Measurements from ENCODE around the gene GP1BA.

GP1BA gene

DNA sequence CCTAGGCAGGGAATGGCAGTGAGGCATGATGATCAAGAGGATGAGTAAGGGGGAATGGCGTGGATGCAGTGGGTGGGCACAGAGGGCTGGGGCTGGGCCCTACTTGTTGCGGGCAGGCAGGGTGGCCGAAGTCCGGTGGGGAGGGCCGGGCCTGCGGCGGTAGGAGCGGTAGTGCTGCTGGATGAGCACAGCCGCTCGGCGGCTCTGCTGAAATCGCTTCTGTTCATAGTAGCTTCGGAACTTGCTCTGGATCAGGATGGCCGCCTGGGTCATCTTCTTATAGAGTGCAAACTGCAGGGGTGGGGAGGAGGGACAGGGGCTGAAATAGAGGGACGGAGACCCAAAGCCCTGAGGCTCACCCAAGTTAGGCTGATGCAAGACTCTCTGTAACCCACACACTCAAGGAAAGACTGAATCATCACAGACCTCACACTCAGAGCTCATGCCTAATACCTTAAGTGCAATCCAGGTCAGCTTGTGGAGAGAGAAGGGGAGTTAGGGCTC is 37.0 kb downstream of the GP1BA start:
- H3K4me3 ChIP-seq (replicated peaks; ENCODE audit: low read depth, low read length) = no peak overlapping the region
- no peak for TF ChIP-seq CTCF (IDR thresholded peaks at IDR 0.05; ENCODE audit: insufficient read depth, low read length, poor library complexity, severe bottlenecking)
- no peaks in the 10 kb centered on the region for H3K27me3 ChIP-seq (replicated peaks; ENCODE audit: control insufficient read depth, insufficient read depth, low read length)
- DNase-seq (ENCODE audit: extremely low read depth, insufficient read length) = no peak
- H3K36me3 ChIP-seq (ENCODE audit: control insufficient read depth, insufficient read depth, low read length) = peaks cover 29% of the 10 kb centered on the region

GRCh38 chr17:4969551-4970173 is 37.6 kb downstream of the GP1BA start:
- no peak for TF ChIP-seq CTCF (IDR thresholded peaks at IDR 0.05; ENCODE audit: insufficient read depth, low read length, poor library complexity, severe bottlenecking)
- H3K36me3 ChIP-seq (ENCODE audit: control insufficient read depth, insufficient read depth, low read length) = peaks cover 32% of the 10 kb centered on the region
- DNase-seq (ENCODE audit: extremely low read depth, insufficient read length) = no peak
- no peaks in the 10 kb centered on the region for H3K27me3 ChIP-seq (replicated peaks; ENCODE audit: control insufficient read depth, insufficient read depth, low read length)
- H3K4me3 ChIP-seq (replicated peaks; ENCODE audit: low read depth, low read length) = no peak overlapping the region

DNA sequence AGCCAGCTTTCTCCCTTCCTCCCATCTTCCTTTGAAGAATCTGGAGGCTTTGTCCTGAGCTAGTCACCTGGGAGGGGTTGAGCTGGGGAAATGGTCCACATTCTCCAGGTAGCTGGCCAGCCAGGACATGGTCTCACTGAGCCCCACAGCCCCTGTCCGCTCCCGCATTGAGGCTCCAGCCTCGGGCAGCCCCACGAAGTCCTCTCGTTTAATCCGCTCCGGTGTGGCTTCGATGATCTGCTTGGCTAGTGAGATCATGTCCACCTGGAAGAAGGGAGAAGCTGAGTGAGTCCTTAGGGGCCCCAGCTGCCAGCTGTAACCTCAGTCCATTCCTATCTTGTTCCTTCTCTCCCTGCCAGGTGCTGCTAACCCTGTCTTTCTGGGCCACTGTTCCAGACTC is 38.2 kb downstream of the GP1BA start:
- Histone ChIP-seq H3K27me3 (replicated peaks; ENCODE audit: control insufficient read depth, insufficient read depth, low read length) (no peaks in the 10 kb centered on the region), H3K36me3 (ENCODE audit: control insufficient read depth, insufficient read depth, low read length) (peaks cover 35% of the 10 kb centered on the region)
- no peak for DNase-seq (ENCODE audit: extremely low read depth, insufficient read length)

DNA sequence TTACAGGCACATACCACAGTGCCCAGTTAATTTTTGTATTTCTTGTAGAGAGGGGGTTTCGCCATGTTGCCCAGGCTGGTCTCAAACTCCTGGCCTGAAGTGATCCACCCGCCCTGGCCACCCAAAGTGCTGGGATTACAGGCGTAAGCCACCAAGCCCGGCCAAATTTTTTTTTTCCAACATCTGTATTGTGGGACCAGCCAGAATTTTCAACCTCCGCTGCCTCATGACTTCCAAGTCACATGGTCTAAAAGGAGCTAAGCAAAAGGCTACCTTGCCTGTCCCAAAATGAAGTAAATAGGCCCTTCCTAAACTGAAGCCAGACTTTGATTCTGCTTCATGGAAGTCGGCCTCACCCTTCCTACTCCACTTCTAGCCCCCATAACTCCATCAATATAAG is 39.7 kb downstream of the GP1BA start:
- no peak overlapping the region for H3K4me3 ChIP-seq (replicated peaks; ENCODE audit: low read depth, low read length)
- no peak for DNase-seq (ENCODE audit: extremely low read depth, insufficient read length)
- no peak for TF ChIP-seq CTCF (IDR thresholded peaks at IDR 0.05; ENCODE audit: insufficient read depth, low read length, poor library complexity, severe bottlenecking)
- H3K27me3 ChIP-seq (replicated peaks; ENCODE audit: control insufficient read depth, insufficient read depth, low read length) = no peaks in the 10 kb centered on the region
- H3K36me3 ChIP-seq (ENCODE audit: control insufficient read depth, insufficient read depth, low read length) = peaks cover 36% of the 10 kb centered on the region

More for the DNA sequence above, 38.2 kb downstream of the GP1BA start:
- H3K4me3 ChIP-seq (replicated peaks; ENCODE audit: low read depth, low read length) = no peak overlapping the region
- no peak for TF ChIP-seq CTCF (IDR thresholded peaks at IDR 0.05; ENCODE audit: insufficient read depth, low read length, poor library complexity, severe bottlenecking)

GRCh38 chr17:4972322-4972721 is 40.2 kb downstream of the GP1BA start:
- H3K36me3 ChIP-seq (ENCODE audit: control insufficient read depth, insufficient read depth, low read length) = peaks cover 39% of the 10 kb centered on the region
- no peaks in the 10 kb centered on the region for H3K27me3 ChIP-seq (replicated peaks; ENCODE audit: control insufficient read depth, insufficient read depth, low read length)
- no peak for TF ChIP-seq CTCF (IDR thresholded peaks at IDR 0.05; ENCODE audit: insufficient read depth, low read length, poor library complexity, severe bottlenecking)
- no peak overlapping the region for H3K4me3 ChIP-seq (replicated peaks; ENCODE audit: low read depth, low read length)
- no peak for DNase-seq (ENCODE audit: extremely low read depth, insufficient read length)

DNA sequence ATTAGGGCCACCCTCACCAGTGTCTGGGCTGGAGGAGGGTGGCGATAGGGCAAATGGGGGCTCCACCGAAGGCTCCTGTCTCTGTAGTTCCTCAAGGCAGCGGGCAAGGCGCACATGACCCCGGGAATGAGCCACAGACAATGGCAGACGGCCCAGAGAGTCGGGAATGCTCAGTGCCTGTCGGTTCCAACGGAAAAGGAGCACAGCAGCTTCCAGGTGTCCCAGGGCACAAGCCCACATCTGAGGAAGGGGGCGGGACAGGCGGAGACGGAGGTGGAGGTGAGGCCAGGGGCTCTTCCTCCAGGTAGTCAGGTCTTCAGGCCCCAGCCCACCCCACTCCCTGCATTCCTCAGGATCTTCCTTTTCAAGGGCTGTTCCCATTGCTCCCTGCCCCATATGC is 40.7 kb downstream of the GP1BA start:
- H3K36me3 ChIP-seq (ENCODE audit: control insufficient read depth, insufficient read depth, low read length) = peaks cover 43% of the 10 kb centered on the region
- no peak for TF ChIP-seq CTCF (IDR thresholded peaks at IDR 0.05; ENCODE audit: insufficient read depth, low read length, poor library complexity, severe bottlenecking)

More for the DNA sequence above, 40.7 kb downstream of the GP1BA start:
- no peaks in the 10 kb centered on the region for H3K27me3 ChIP-seq (replicated peaks; ENCODE audit: control insufficient read depth, insufficient read depth, low read length)
- DNase-seq (ENCODE audit: extremely low read depth, insufficient read length) = no peak
- no peak overlapping the region for H3K4me3 ChIP-seq (replicated peaks; ENCODE audit: low read depth, low read length)

Data from GM06990 (cell line).